Activated CD8-positive, alpha-beta memory T cell treated with anti-CD3 and anti-CD28 coated beads for 1 hour (primary cell): Measurements from ENCODE around the gene FSD1.

Source experiments
- DNase-seq, 2 donors: peaks; one replicate each; pipeline ENCODE4 v3.0.0-alpha.2; 2020; ENCODE audit warnings: low read depth in 1 of 2; ENCODE audit errors: extremely low read depth in 1 of 2

Gene FSD1

DNA sequence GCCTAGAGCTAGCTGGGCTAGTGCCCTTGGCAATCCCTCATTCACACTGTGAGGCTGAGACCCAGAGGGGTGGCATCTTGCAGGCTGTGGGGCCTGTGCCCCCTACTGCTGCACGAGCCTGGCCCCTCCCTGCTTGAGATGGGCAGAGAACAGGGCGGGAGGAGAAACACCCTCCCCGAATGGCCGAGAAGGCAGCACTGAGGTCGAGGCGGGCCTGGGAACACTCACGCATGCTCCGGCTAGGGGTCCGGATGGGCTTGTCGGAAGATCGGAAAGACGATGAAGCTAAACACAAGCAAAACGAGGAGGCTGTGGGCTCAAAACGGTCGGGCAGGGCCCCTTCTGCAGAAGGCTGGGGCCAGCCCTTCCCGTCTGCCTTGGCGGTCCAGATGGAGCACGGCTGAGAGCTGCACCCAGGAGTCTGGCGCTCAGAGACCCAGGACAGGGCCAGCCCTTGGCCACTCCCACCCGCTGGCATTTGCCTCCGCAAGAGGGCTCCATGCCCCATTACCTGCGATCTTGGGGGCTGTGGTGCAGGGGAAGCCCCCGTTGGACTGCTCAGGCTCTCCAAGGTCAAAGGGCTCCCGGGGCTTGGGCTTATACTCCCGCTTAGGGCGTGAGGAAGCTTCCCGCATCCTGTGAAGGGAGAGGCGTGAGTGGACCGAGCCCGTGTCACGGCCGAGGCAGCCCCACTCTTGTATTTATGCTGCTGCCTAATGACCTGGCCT is 57.9 kb downstream of the FSD1 start:
- no peak for DNase-seq

DNA sequence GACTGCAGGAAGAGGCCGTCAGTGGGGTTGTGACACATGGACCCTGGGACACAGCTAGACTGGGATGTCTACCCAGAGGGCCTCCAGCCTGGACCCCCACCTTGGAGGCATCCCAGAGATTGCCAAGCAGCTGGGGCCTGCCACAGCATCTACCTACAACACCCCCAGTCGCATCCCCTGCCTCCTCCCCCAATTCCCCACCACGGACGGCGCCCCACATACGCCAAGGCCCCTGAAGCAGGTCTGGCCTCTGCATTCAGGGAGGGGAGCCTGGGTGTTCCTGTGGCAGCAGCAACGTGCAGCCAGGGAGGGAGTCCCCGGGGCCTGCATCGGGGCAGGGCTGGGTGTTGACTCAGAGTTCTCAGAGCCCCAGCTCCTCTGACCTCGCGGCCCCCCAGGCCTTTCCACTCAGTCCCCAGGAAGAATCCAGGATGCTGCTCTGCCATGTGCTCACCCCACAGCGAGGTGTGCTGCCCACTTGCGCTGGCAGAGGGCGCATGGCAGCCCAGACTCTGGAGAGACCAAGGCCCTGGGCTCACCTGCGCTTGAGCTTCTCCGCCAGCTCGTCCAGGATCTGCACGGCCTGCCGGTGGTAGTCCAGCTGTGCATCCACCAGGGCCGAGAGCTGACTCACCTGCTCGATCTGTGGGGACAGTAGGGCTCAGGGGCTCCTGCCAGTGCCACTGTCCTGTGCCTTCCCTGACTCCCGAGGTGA is 58.6 kb downstream of the FSD1 start:
- no peak for DNase-seq

DNA sequence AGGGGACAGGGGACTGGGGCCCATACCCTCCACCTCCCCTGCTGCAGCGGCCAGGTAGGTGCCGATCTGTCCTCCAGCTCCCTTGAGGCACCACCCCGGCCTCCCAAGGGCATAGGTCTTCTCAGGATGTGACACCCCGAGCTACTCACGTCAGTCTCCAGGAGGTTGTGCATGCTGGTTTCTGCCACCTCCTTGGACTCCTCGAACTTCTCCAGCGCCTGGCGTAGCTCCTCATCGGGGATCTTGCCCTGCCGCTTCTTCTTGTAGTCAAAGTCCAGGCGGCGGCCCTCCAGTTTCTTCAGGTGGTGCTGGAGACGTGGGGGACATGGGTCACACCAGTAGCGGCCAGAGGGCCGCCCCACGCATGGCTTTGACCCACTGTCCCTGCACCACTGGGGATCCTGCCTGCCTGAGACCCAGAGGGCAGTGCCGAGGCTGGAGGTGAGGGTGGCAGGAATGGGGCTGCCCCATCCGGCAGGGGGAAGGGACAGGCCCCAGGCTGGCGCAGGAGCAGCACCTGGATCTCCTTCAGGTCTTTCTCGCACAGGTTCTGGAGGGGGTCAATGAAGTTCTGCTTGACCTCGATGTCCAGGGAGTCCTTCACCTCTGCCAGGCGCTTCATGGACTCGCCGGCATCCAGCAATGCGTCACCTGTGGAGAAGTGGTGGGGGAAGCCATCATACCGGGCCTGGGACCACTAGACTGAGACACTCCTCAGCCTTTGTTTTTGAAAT is 59.3 kb downstream of the FSD1 start:
- DNase-seq, result no peak

DNA sequence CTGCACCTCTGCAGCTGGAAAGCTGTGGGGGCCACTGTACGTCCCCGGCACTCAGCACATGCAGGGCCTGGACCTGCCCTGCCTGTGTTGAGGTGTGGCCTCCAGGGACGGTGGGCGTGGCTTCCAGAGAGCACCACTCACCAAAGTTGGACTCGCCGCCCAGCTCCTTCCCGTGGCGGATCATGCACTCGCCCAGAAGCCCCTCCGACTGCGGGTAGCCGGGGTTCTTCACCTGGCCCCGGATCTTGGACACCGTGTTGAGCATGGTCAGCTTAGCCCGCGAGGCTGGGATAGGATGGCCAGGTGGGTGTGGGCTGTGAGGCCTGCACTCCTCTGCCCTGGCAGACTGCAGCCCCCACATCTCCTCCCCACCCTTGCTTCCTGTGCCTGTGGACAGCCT is 60.9 kb downstream of the FSD1 start:
- no peak for DNase-seq

DNA sequence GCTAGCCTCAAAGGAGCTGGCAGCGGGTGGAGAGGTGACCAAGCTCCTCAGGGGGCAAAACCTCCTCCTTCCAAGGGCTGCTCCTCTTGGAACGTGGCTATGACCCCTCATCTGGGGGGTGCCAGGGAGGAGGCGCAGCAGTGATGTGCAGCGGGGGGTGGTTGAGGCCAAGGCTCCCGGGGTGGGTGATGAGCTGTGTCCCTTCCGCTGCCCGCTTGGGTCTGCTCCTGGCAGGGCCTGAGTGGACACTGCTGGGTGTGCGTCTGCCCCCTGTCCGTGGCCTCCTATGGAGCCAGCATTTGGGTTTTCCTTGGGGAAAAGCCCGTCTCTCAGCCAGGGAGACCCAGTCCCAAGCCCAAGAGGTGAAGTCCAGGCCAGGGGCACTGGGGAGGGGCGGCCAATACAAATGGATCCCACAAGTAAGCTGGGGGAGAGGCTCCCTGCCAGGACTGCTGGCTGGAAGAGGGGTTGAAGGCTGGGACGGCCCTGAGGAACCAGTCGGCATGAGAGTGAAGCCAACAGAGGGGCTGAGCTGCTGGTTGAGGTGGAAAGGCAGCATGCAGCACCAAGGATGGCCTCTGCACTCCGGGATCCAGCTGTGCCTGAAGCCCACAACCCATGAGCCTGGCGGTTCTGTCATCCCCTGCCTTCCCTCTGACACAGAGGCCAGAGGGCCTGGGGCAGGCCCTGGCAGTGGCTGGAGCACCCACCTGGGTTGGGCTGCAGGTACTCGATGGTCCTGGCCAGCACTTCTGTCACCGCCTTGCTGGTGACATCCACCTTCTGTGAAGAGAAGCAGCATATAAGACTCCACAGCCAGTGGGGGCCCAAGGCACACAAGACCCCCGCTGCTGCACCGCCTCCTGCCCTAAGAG is 61.6 kb downstream of the FSD1 start:
- DNase-seq, result no peak

DNA sequence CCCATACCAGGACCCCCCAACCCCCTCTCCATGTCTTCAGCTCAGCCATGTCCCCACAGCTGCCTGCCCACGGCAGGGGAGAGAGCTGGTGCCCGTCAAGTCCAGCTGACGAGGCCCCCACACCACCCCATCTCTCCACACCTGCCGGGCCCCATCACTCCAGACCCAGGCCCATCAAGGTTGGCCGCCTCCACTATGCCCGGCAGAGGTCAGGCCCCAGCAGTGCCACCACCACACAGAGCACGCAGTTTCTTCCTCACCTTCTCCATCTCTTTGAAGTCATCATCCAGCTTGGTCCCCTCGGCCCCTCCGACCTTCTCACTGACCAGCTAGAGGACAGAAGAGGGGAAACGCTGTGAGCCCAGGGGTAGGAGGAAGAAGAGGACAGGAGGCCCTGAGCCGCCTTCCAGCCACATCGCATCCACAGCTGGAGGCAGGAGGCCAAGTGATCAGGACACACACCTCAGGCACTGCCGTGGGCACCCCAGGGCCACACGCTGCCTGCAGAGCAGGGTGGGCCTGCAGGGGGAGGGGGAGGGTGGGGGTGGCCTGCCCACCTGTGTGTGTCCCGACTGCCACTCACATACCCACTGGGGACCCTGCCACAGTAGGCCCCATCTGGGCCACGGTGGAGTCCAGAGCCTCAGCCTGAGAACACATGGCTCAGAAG is 62.4 kb downstream of the FSD1 start:
- no peak for DNase-seq

DNA sequence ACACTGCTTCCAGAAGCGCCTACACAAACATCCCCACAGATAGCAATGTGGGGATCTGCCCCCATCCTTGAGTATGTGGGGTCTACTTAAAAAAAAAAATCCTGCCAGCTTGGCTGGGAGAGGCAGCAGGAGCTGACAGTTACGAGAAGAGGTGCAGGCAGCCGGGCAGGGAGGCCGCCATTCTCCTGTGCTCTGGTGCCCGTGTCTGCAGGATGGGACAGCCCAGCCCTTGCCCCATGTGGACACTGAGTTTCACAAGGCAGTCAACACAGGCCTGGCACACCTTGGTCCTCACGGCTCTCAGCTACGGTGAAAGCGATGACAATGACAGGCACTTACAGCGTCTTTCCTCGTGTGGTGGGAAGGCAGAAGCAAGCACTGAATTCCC is 62.9 kb downstream of the FSD1 start:
- no peak for DNase-seq

DNA sequence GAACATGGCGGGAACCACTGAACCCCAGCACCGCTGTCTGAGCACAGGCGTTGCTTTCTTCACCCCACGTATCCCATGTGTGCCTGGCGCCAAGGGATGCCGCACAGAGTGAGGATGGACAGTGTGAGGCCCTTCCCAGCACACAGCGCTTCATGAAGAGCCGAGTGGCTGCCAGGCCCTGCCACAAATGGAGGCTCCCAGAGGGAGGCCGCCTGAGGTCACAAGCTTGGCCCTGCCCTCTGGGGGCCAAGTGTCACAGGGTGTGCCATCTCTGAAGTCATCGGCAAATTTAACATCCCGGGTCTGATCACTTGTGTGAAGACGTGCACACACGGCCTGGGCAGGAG is 63.4 kb downstream of the FSD1 start:
- DNase-seq, result no peak

DNA sequence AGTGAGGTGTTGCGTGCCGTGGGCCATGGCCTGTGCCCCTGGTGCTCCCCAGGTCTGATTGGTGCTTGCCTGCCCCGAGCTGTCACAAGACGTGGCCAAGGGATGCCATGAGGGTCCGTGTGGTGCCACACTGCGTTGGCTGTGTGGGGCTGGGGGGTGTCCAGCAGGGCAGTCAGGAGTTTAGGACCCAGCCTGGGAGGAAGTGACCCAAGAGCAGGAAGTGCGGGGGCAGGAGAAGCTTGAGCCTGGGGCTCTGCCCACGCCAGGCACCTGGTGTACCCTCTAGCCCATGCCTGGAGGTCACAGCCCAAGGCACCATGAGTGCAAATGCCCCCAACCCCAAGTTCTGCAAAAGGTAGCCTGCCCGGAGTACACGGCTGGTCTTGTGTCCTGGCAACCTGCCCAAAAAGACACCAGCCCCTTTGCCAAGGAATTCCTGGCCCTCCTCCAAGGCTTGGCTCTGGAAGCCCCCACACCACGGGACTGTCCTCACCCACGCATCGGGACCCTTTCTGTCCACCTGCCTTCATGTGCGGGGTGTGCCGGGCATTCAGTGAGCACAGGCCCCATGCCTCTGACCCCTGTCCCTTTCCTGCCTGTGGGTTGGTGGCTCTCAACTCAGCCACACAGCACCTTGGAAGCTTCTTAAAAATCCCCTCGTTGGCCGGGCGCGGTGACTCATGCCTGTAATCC is 63.9 kb downstream of the FSD1 start:
- no peak for DNase-seq

DNA sequence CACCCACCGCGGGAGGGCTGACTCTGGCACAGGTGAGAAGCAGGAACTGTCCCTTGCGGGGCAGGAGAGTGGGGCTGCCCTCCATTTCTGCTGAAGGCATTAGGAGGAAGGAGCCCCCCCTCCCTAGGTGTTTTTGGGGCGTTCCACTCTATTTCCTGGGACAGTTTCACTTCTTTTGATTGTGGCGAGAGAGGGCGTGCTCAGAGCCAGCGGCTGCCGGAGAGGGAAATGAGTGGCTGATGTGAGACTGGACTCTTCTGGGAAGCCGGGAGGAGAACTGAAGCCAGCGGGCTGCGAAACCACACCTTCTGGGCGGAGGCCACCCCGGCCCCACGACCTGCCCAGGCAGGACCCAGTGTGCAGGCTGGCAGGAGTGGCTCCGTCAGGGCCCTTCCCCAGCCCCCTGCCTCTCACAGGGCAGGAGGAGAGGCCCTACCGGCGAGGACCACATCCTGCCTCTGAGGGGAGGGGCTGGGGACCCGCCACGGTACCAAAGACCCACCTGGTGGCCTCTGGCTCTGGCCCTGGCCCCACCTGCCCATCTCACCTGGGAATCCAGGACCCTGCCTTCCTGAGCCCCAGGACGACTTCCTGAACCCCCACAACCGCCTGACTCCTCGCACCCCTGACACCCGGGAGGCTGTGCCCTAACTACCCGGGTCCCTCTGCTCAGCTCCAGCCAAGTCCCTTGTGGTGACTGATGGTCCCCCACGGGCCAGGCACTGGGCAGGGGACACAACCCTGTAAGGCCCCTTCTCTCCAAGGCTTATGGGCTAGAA is 64.9 kb downstream of the FSD1 start:
- peak in 1 of 2 donors; percentile 30 for DNase-seq

DNA sequence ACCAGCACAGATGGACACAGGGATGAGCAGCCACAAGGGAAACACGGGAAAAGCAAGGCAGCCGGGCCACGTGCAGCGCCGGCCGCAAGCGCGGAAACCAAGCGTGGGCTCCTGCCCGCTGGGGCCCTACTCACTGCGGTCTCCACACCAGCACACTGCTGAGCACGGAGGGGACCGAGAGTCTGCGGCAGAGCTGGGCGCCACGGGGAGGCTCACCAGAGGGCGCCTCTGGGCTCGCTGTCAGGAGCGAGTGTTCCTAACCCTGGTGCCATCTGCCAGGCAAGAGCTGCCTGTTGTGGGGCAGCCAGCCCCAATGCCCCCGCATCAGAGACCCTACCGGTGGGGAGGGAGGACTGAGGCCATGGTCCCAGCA is 65.5 kb downstream of the FSD1 start:
- DNase-seq, result peak; percentile 45 to 57

DNA sequence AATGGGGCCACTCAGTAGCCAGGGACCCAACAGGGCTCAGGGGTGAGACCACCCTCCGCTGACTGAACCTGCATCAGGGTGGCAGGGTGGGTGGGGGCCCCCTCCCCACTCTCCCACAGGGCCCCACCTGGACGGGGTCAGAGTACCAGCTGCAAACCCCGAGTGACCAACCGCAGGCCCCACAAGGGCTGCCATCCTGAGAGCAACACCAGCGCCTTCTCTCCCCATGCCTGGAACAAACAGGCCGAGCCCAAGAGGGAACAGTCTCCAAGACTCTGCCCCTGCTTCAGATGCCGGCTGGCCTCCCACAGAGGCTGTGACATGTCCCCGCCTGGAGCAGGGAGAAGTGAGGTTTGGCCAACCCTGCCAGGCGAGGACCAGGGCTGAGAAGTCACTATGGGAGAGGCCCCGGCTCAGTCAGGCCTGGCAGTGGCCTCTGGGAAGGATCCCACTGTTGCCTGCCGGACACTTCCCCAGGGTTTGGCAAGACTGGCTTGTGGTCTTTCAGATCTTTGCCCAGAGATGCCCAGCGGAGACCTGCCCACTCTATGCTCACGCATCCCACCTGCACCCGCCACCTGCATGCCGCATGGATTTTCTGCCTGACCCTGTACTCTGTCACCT is 66.1 kb downstream of the FSD1 start:
- no peak for DNase-seq

DNA sequence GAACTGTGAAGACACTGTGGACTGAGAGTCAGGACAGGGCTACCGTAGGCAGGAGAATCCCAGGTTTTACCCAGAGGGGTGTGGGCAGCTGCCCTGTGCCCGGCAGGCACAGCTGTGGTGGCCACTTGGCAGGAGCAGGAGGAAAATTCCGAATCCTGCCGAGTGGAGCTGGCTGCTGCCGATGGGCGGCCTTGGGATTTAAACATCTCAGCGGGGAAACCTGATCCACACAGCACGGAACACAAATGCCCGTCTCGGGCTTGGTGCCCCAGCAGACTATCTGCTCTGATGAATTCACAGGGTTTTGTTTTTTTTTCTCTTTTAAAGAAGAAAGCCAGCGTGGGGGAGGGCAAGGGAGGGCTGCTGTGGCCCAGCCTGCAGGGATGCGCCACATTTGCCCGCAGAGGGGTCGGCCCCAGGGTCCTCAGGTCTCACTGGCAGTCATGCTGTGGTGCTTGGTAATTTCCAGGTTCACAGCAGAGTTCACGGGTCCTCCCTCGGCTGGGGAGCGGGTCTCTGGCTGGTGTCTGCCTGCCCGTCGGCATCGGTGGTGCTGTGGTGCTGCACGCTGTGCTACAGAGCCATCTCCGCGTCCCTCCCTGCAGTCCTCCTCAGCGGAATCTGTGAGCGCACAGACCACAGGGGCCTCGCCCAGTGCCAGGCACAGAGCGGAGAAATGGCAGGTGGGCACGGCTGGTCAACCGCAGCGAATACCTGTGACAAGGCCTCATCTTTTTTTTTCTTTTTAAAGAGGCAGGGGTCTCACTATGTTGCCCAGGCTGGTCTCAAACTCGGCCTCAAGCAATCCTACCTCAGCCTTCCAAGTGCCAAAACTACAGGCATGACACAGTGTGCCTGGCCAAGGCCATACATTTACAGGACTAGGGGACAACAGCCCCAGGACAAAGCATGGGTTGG is 67.1 kb downstream of the FSD1 start:
- no peak for DNase-seq

DNA sequence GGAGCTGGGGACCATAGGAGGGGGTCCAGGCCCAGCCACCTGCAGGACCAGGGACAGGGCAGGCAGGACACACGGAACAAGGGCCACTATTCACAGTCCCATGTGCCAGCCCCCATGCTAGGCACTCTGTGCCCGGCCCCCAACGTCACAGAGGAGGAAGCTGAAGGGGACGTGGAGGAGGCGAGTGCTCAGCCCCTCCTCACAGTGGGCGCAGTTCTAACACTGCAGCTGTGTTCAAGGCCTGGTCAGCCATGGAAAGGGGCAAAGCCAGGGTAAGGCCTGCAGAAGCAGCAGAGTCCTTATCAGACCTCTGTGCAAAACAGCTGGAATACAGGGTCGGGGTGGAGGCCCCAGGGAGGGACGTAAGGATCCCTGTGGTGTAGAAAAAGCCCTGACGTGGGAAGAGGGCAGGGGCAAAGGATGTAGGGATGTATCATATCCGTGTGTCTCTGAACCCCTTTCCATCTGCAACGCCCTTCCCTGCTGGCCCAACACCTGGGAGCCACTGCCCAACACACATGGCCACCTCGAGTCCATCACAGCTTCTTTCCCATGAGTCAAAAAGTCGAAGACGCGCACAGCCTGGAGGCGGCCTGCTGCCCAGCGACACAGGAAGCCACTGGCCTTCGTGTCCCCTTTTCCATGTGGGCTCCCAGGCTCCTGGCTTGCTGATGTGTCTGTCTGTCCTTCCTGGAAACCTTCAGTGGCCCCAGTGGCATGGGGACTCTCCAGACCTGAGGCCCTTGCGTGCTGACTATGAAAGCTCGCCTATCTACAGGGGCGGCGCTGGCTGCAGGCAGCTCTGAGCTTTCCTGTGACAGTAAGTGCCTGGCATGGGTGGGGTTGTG is 68.0 kb downstream of the FSD1 start:
- no peak for DNase-seq

DNA sequence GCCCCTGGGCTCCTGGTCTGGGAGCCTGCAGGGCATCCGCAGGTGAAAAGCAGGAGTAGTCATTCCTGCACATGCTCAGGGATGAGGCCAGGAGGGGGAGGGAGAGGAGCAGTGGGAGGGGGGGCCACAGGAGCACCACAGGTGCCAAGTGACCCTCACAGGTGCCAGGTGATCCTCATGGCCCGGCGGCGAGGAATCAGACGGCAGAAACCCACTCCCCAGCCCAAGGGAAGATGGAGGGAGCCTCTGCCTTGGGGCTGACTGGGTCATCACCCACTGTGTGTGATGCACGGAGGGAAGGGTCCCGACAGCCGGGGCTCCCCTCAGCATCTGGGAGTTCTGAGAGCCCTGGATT is 68.6 kb downstream of the FSD1 start:
- DNase-seq, result no peak
